ENCODE results near the gene DDT.
"Not testable (repeated sequence)": the region's sequence is repeated elsewhere in the genome, so short reads cannot be mapped to it uniquely, and the experiment has no call there.

DDT gene

DNA sequence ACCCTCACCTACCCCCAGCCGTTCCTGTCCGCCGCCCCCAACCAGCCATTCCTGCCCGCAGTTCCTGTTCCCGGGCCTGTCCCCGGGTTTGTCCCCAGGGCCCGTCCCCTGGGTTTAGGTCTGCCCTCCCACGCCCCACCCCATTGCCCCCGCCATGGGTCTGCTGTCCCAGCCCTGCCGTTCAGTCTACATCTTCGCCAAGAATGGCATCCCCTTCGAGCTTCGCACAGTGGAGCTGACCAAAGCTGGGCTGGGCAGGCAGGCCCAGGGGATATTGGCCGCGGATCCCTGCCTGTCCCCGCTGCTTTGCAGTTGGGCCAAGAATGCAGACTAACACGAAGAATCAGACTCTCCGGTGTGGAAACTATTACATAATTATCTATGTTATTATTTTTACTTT, 24.5 kb downstream of the DDT start:
- not testable (repeated sequence) for DNase-seq

GRCh38 chr22:23947391-23947790, 26.9 kb downstream of the DDT start:
- not testable (repeated sequence) for DNase-seq

DNA sequence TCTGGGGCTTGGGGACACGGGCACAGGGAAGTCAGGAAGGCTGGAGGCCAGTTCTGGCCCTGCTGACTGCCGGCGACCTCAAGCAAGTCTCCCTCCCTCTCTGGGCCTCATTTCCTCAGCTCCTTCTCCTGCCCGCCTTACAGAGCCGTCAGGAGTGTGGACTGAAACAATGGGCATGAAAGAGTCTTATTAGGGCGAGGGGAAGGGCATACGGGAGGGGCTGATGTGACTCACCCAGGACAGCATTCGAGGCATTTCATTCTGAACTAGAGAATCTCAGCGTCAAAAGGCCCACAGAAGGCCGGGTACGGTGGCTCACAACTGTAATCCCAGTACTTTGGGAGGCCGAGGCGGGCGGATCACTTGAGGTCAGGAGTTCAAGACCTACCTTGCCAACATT, 34.1 kb downstream of the DDT start:
- DNase-seq: not testable (repeated sequence)

GRCh38 chr22:23939017-23939357, 35.3 kb downstream of the DDT start:
- no peak for DNase-seq

DNA sequence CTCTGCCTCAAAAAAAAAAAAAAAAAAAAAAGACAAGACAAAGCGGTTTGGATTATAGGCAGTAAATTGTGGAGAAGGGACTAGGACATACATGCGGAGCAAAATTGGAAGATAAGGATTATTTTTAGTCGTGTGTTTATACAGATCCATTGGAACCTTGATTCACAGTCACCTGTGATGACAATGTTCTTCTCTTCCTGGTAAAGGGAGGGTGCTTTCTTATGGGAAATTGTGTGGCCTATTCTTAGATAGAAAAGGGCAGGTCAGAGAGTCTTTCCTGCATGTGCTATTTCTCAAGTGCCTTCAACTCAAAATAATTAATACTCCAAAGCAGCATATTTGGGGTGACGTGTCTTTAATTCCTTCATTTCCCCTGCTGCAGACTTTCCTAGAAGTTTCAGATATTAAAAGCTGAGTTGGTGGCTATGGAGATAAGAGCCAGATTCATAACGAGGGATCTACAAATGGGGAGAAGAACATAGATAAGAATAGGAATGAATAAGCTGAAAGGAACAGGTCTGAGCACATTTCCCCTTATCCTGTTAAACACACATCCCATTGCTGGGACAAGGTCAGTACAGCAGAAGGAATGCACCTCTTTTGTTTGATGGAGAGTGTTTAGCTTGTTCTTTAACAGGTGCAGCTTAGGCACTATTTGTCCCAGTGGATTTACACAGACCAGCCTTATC, 35.8 kb downstream of the DDT start:
- DNase-seq: no peak

DNA sequence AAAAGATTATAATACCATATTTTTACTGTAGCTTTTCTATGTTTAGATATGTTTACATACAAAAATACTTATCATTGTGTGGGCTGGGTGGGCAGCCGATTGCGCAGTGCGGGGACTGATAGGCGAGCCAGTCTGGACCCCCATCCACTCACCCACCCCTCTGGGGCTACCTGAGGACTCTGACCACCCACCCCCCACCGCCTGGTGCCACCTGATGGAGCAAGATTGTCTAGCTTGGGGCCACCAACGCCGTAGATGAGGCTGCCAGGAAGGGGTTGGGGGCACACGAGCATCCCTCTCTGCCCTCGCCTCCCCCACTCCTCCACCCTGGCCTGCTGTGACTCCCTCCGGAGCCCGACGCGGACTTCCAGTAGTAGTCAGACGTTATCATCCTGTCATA, 47.7 kb downstream of the DDT start:
- DNase-seq: no peak

GRCh38 chr22:23925020-23925606, 49.1 kb downstream of the DDT start:
- DNase-seq: no peak

DNA sequence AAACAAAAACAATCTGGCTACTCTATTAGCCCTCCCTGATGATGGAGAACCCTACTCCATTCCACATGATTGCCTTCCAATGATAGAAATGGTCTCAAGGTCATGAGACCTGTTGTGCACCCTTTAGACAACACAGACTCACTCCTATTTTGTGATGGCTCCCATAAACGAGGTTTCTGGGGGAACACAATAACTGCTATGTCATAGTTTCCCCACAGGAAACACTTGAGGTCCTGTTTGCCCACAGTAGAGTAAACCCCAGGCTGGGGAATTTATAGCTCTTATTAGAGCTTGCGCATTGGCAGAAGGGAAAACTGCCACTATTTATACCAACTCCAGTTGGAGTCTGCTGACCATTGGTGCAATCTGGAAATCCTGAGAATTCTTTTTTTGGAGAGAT, 51.3 kb downstream of the DDT start:
- DNase-seq: no peak

GRCh38 chr22:23921586-23922201, 52.5 kb downstream of the DDT start:
- DNase-seq: not testable (repeated sequence)

Measured in NCI-H446 treated with DMSO at 0.1 percent for 48 hours (cell line).